ENCODE measurements around the gene FLYWCH2. TPM values are rescaled to one million over a fixed set of nuclear protein-coding genes. Genes with fewer than 3 reads are reported as not detected.

FLYWCH2 gene
- total and polyA plus RNA-seq, 9 of the 15 experiments (the other 6 are each of a cell fraction or from before 2014, with no cell fraction given), result 0.70 to 55.5 (median 7.6) TPM

GRCh38 chr16:2933701-2934100 is 50.7 kb downstream of the FLYWCH2 start:
- H3K9me3 ChIP-seq (replicated peaks; ENCODE audit: control insufficient read depth, insufficient read depth, low read depth, low read length), result no peaks in the 10 kb centered on the region
- H3K79me2 ChIP-seq (ENCODE audit: control insufficient read depth, insufficient read depth, low read length), result no peaks in the 10 kb centered on the region
- H3K9me1 ChIP-seq (ENCODE audit: control insufficient read depth, insufficient read depth, low read length), result no peaks in the 10 kb centered on the region
- no peak overlapping the region for H2AFZ ChIP-seq (ENCODE audit: low read depth, low read length)
- ATAC-seq, result no peak
- 91% methylated on average over 7 of the region's 22 CpGs for WGBS (ENCODE audit: insufficient coverage, low coverage, missing lambda C conversion rate)
- no peak for FAIRE-seq
- ChIA-PET CTCF (ENCODE audit: low intra/inter-chr PET ratio) (no interaction called here), POLR2A (interaction anchor here (0.6 kb wide), 1 partner anchor 83 kb away, joined by 3 read pairs; no protein-coding TSS in a partner anchor)
- H3K27me3 ChIP-seq (ENCODE audit: control insufficient read depth in 2 of 2, insufficient read depth in 2 of 2, low read length in 2 of 2), result no peaks in the 10 kb centered on the region
- peaks cover 53% of the 10 kb centered on the region; the same call in 2 of the 3 replicates for H3K36me3 ChIP-seq (ENCODE audit: control insufficient read depth, insufficient read depth, low read length)
- 0 out of 4 replicates have a peak overlapping the region, but pooled peaks of 1 of the 2 experiments have one; percentile 9 for H3K9ac ChIP-seq (ENCODE audit: insufficient read depth in 1 of 2, low read depth in 2 of 2, low read length in 2 of 2)
- no peak overlapping the region for H3K4me2 ChIP-seq (ENCODE audit: insufficient read depth, low read length)
- no peak overlapping the region for H3K4me3 ChIP-seq
- intact Hi-C loops (cut with micrococcal nuclease), result no loop called here
- H4K20me1 ChIP-seq (replicated peaks; ENCODE audit: control insufficient read depth, insufficient read depth, low read length), result no peaks in the 10 kb centered on the region
- in situ Hi-C loops (cut with MboI), result no loop called here
- H3K27ac ChIP-seq (ENCODE audit: extremely low read depth, low read depth, low read length), result no peak overlapping the region
- peaks cover 0 to 12% of the 10 kb centered on the region in 2 experiments; a peak in 2 of 5 replicates for H3K4me1 ChIP-seq (replicated peaks in 1 of 2; ENCODE audit: control insufficient read depth in 2 of 2, insufficient read depth in 2 of 2, low read length in 2 of 2)
- DNase-seq (ENCODE audit: extremely low read depth in 1 of 4, low spot score in 3 of 4), result peak in 1 of 4 experiments; percentile 2
- BruUV-seq (replicated peaks), result no TSS peak
- no peak for TF ChIP-seq ZNF740 (CRISPR knock-in tag; IDR thresholded peaks at IDR 0.05)
- no peak for TF ChIP-seq ZNF740 (tag; IDR thresholded peaks at IDR 0.05)
- no peak for TF ChIP-seq TSHZ1 (CRISPR knock-in tag; IDR thresholded peaks at IDR 0.05)
- TF ChIP-seq UBTF (IDR thresholded peaks at IDR 0.05; ENCODE audit: borderline replicate concordance in 1 of 2, low read depth in 2 of 2, low read length in 2 of 2), result no peak
- TF ChIP-seq NFE2 (IDR thresholded peaks at IDR 0.05; ENCODE audit: low read depth), result no peak
- no peak for TF ChIP-seq ZSCAN32 (CRISPR knock-in tag; IDR thresholded peaks at IDR 0.05)
